SKM-1 treated with dmso at 0.1 percent for 144 hours (cell line): Measurements from ENCODE around the gene CDH20.
"Not testable (repeated sequence)": the region's sequence is repeated elsewhere in the genome, so short reads cannot be mapped to it uniquely, and the experiment has no call there.

Source experiments
- DNase-seq: peaks from one replicate; lab custom pipeline; 2025; ENCODE audit not compliant: unreplicated experiment; lab: John Stamatoyannopoulos, UW

The CDH20 gene

GRCh38 chr18:61340148-61340547 lies 6.9 kb downstream of the CDH20 start:
- no peak for DNase-seq

- no peak for DNase-seq
Observed at GRCh38 chr18:61348230-61348629, 15.0 kb downstream of the CDH20 start.

- DNase-seq: no peak
Observed at GRCh38 chr18:61350578-61350977, 17.3 kb downstream of the CDH20 start.

DNA sequence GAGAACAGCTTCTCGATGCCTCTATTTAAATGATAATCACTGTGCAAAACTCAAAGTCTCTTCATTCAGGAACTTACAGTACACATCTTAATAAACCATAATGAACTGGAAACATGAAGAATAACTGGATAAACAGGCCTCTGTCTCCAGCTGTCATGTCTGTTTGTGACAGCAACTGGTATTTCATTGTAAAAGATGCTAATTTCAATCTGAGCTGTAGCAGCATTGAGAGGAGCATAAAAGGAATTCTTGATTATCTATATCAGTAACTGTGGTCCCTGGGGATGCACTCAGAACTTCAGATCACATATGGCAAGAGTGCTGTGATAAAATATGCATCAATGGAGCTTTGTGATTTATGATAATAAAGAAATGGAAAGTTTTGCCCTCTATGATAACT lies 18.8 kb downstream of the CDH20 start:
- no peak for DNase-seq

DNA sequence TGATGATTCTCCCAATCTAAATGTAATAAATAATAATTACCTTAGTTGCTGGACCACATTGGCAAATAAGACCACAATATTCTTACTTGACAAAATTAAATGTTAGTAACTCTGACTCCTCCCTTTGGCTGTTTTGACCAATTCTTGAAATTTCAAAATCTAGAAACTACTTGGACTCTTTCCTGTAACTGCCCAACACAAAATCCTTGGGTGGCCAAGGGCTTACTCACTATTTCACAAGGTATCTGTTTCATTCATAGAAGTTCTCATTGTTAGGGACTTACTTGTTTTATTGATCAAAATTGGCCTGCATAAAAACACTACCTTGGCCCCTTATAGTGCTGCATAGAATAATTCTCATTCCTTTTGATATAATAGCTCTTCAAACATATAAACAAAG lies 19.4 kb downstream of the CDH20 start:
- DNase-seq: no peak

GRCh38 chr18:61360404-61361383 lies 27.5 kb downstream of the CDH20 start:
- peak; percentile 63 for DNase-seq

GRCh38 chr18:61362511-61362910 lies 29.3 kb downstream of the CDH20 start:
- DNase-seq: no peak

GRCh38 chr18:61364953-61365352 lies 31.7 kb downstream of the CDH20 start:
- DNase-seq: no peak

DNA sequence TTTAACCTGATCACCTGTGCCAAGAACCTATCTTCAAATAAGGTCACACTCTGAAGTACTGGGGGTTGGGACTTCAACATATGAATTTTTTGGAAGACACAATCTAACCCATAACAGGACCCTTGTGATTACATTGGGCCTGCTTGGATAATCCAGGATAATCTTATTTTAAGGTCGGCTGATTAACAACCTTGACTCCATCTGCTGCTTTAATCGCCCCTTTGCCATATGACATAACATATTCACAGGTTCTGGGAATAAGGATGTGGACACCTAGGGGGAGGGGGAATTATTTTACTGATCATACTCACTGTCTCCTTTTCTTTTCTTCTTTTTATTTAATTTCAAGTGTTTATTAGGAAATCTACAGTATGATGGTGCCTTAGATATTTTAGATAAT lies 34.8 kb downstream of the CDH20 start:
- no peak for DNase-seq

DNA sequence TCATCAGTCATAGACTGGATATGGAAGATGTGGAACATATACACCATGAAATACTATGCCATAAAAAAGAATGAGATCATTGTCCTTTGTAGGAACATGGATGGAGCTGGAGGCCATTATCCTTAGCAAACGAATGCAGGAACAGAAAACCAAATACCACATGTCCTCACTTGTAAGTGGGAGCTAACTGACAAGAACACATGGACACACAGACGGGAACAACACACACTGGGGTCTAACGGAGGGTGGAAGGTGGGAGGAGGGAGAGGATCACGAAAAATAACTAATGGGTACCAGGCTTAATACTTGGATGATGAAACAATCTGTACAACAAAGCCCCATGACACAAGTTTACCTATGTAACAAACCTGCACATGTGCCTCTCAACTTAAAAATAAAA lies 36.4 kb downstream of the CDH20 start:
- not testable (repeated sequence) for DNase-seq

DNA sequence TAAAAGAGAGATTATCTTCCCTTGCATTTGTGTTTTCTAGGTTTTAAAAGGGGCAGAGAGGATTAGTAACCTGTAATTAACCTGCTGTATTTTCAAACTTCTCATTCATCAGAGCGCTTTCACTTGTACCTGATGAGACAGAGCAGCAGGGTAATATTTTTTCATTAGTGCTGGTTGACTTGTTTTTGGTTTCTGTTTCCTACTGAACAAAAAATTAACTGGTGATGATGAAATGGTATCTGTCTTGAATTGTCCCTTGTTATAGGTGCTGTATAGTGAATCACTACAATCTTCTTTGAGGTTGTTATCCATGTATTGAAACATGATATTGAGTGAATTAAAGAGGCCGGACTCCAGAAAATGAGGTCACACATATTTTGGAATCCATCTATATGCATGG lies 37.9 kb downstream of the CDH20 start:
- no peak for DNase-seq

GRCh38 chr18:61379827-61380226 lies 46.6 kb downstream of the CDH20 start:
- no peak for DNase-seq

DNA sequence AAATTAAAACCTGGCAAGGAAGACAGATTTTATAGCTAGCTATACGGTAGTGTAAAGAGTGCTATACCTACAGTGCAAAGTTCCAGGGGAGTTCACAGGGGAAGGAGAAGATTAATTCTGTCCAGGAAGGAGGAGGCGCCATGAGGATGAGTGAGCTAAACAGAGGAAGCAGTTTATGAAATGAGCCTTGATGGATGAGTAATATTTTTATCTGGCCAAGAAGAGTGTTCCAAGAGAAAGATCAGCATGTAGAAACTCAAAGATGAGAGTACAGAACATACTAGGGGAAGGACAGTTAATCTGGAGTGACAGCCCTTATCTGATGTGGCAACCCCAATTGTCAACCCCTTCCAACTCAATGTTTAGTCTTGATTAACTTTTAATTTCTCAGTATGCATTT lies 54.8 kb downstream of the CDH20 start:
- DNase-seq: no peak

- DNase-seq: no peak
Observed at GRCh38 chr18:61394983-61395382, 61.8 kb downstream of the CDH20 start.

GRCh38 chr18:61397222-61397621 lies 64.0 kb downstream of the CDH20 start:
- no peak for DNase-seq

GRCh38 chr18:61398961-61399705 lies 65.9 kb downstream of the CDH20 start:
- DNase-seq: no peak

- DNase-seq: no peak
Observed at GRCh38 chr18:61400016-61400635, 66.9 kb downstream of the CDH20 start.

- peak; percentile 2 for DNase-seq
Observed at GRCh38 chr18:61400716-61401115, 67.5 kb downstream of the CDH20 start.

DNA sequence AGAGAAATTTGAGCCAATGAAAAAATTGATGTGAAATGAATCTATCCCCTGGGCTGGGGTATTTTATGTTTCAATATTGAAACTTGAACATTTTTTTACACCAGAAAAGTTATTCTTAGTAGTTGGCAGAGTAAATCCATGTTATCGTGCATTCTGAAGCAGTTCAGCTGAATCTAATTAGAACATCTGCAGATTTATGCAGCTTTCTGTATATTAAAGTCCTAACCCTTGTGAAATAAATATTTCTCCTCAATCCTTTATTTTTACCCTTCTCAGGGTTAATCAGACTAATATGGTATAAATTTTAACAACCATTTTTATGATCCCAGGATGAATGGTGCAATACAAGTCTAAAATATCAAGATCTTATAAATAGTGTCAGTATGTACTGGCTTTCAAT lies 69.5 kb downstream of the CDH20 start:
- DNase-seq: no peak

DNA sequence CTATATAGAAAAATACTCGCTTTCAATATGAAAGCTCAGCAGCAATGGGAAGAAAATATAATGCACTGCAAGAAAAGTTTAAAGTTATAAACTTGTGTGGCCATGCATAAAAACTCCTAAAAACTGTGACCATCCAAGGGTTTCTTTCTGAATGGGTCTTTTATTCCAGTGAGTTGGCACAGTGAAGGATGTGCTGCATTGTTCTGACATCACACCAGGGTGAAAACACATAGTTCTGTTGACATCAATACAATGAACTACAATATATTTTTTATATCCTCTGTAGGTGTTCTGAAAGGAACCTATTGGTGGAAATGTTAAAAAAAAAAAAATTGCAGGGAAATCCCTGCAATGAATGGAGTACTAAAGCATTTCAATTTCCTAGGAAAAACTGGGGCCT lies 80.2 kb downstream of the CDH20 start:
- no peak for DNase-seq

DNA sequence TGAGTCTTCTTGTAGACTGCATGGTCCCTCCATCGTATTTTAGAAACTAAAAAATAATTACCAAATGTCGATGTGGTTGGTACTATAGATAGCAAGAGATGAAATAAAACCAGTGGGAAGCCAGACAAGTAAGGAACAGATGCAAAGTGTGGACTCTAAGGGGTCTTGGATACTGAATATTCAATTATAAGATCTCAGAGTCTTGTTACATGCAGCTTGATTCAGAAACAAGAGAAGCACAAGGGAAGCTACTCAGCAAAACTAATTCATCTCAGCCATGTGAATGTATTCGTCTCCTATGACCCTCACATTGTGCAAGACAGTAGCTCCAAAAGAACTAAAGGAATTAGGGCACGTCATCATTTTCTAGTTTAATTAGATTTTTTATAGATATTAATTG lies 80.9 kb downstream of the CDH20 start:
- DNase-seq: no peak

GRCh38 chr18:61419763-61420162 lies 86.5 kb downstream of the CDH20 start:
- DNase-seq: no peak
